ENCODE results near the gene RASGEF1C. TPM values are rescaled to one million over a fixed set of nuclear protein-coding genes. Genes with fewer than 3 reads are reported as not detected.
"Not testable (repeated sequence)": the region's sequence is repeated elsewhere in the genome, so short reads cannot be mapped to it uniquely, and the experiment has no call there.

Gene RASGEF1C
- total RNA-seq, 1 donor from 2014 or later: not detected

- no peak for TF ChIP-seq CTCF (IDR thresholded peaks at IDR 0.05; ENCODE audit: insufficient read depth, low read length, severe bottlenecking)
- Histone ChIP-seq H3K36me3 (ENCODE audit: control insufficient read depth, insufficient read depth, low read length) (no peaks in the 10 kb centered on the region), H3K4me3 (ENCODE audit: low read depth, low read length) (no peak overlapping the region), H3K27me3 (ENCODE audit: control insufficient read depth, insufficient read depth, low read length) (peaks cover 2% of the 10 kb centered on the region)
- no peak for DNase-seq (ENCODE audit: low read depth)
- FAIRE-seq: no peak
These were observed 80.2 kb downstream of the RASGEF1C start for GRCh38 chr5:180128671-180129261.

- FAIRE-seq (no peak), DNase-seq (ENCODE audit: low read depth) (no peak)
- no peak for TF ChIP-seq CTCF (IDR thresholded peaks at IDR 0.05; ENCODE audit: insufficient read depth, low read length, severe bottlenecking)
- H3K4me3 ChIP-seq (ENCODE audit: low read depth, low read length): no peak overlapping the region
- H3K36me3 ChIP-seq (ENCODE audit: control insufficient read depth, insufficient read depth, low read length): no peaks in the 10 kb centered on the region
- no peaks in the 10 kb centered on the region for H3K27me3 ChIP-seq (ENCODE audit: control insufficient read depth, insufficient read depth, low read length)
These were observed 81.0 kb downstream of the RASGEF1C start for GRCh38 chr5:180127682-180128670.

GRCh38 chr5:180126716-180127681 is 82.0 kb downstream of the RASGEF1C start:
- Histone ChIP-seq H3K4me3 (ENCODE audit: low read depth, low read length) (no peak overlapping the region), H3K27me3 (ENCODE audit: control insufficient read depth, insufficient read depth, low read length) (no peaks in the 10 kb centered on the region), H3K36me3 (ENCODE audit: control insufficient read depth, insufficient read depth, low read length) (no peaks in the 10 kb centered on the region)
- DNase-seq (ENCODE audit: low read depth): no peak
- no peak for FAIRE-seq
- peak; percentile 77 for TF ChIP-seq CTCF (IDR thresholded peaks at IDR 0.05; ENCODE audit: insufficient read depth, low read length, severe bottlenecking)

- H3K4me3 ChIP-seq (ENCODE audit: low read depth, low read length); H3K36me3 ChIP-seq (ENCODE audit: control insufficient read depth, insufficient read depth, low read length); FAIRE-seq; H3K27me3 ChIP-seq (ENCODE audit: control insufficient read depth, insufficient read depth, low read length); DNase-seq (ENCODE audit: low read depth): not testable (repeated sequence)
These were observed 82.9 kb downstream of the RASGEF1C start for GRCh38 chr5:180126156-180126555.

- DNase-seq (ENCODE audit: low read depth); H3K4me3 ChIP-seq (ENCODE audit: low read depth, low read length); H3K36me3 ChIP-seq (ENCODE audit: control insufficient read depth, insufficient read depth, low read length); H3K27me3 ChIP-seq (ENCODE audit: control insufficient read depth, insufficient read depth, low read length); FAIRE-seq: not testable (repeated sequence)
These were observed 84.3 kb downstream of the RASGEF1C start for GRCh38 chr5:180124662-180125061.

- Histone ChIP-seq H3K4me3 (ENCODE audit: low read depth, low read length) (no peak overlapping the region), H3K27me3 (ENCODE audit: control insufficient read depth, insufficient read depth, low read length) (no peaks in the 10 kb centered on the region), H3K36me3 (ENCODE audit: control insufficient read depth, insufficient read depth, low read length) (no peaks in the 10 kb centered on the region)
- TF ChIP-seq CTCF (IDR thresholded peaks at IDR 0.05; ENCODE audit: insufficient read depth, low read length, severe bottlenecking): no peak
- DNase-seq (ENCODE audit: low read depth): peak; percentile 18
- no peak for FAIRE-seq
These were observed 86.1 kb downstream of the RASGEF1C start for GRCh38 chr5:180122875-180123274.

All from bronchial epithelial cell (primary cell).